ENCODE measurements around the gene CLEC4A. TPM values are rescaled to one million over a fixed set of nuclear protein-coding genes. Genes with fewer than 3 reads are reported as not detected.
A peak's percentile ranks its signal among the peaks of the same experiment; 100 is the strongest.
"Not testable (repeated sequence)": the region's sequence is repeated elsewhere in the genome, so short reads cannot be mapped to it uniquely, and the experiment has no call there.

The CLEC4A gene
- total and polyA plus RNA-seq, 3 donors from 2014 or later: 1.9 to 3.5 (median 2.4) TPM

DNA sequence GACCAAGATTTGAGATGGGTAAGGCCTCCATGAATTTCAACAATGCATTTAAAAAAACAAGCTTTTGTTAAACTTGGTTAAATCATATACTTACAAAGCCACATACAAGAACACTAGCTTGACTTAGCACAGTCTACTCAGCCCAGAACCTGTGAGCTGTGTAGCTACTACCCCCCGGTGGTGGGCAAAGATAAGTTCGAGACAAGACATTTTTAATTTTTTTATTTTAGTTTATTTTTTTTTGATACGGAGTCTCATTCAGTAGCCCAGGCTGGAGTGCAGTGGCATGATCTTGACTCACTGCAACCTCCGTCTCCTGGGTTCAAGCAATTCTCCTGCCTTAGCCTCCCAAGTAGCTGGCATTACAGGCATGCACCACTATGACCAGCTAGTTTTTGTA lies 45.0 kb upstream of the CLEC4A start:
- Histone ChIP-seq H3K9me3 (no peaks in the 10 kb centered on the region), H3K27me3 (no peaks in the 10 kb centered on the region), H3K4me3 (no peak overlapping the region), H3K4me1 (peaks cover 14% of the 10 kb centered on the region), H3K36me3 (ENCODE audit: low read depth, missing control alignments) (no peaks in the 10 kb centered on the region), H3K27ac (no peak overlapping the region)
- DNase-seq: no peak
- WGBS, 2 donors: 46 to 48% methylated on average over 4 of the region's 4 CpGs
- TF ChIP-seq POLR2A (IDR thresholded peaks at IDR 0.05): no peak
- TF ChIP-seq, protein P1, sequence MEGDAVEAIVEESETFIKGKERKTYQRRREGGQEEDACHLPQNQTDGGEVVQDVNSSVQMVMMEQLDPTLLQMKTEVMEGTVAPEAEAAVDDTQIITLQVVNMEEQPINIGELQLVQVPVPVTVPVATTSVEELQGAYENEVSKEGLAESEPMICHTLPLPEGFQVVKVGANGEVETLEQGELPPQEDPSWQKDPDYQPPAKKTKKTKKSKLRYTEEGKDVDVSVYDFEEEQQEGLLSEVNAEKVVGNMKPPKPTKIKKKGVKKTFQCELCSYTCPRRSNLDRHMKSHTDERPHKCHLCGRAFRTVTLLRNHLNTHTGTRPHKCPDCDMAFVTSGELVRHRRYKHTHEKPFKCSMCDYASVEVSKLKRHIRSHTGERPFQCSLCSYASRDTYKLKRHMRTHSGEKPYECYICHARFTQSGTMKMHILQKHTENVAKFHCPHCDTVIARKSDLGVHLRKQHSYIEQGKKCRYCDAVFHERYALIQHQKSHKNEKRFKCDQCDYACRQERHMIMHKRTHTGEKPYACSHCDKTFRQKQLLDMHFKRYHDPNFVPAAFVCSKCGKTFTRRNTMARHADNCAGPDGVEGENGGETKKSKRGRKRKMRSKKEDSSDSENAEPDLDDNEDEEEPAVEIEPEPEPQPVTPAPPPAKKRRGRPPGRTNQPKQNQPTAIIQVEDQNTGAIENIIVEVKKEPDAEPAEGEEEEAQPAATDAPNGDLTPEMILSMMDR (IDR thresholded peaks at IDR 0.05): peak in 1 of 3 experiments; percentile 17
- intact Hi-C loops (cut with DNase I; ENCODE audit: low total_unique reads): no loop called here

DNA sequence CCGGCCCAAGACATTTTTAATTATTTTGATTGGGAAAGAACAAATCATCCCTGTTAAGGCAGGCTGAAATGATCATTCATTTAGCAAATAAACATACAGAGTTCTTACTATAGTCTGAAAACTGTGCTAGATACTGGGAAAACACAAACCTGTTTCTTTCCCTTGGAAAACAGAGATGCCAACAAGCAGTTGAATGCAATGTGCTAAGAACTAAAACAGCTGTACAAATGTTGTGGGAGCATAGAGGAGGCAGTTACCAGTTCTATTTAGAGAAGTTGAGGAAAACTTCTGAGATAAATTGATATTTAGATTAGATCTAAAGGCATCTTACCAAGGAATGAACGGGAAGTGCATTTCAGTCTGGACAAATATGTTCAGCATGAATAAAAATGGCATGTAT lies 44.5 kb upstream of the CLEC4A start:
- 85 to 87% methylated on average over 2 of the region's 2 CpGs for WGBS, 2 donors
- no peaks in the 10 kb centered on the region for H3K36me3 ChIP-seq (ENCODE audit: low read depth, missing control alignments)
- no peak overlapping the region for H3K4me3 ChIP-seq
- no peak for DNase-seq
- TF ChIP-seq, protein P1 (IDR thresholded peaks at IDR 0.05): no peak
- TF ChIP-seq POLR2A (IDR thresholded peaks at IDR 0.05): no peak
- intact Hi-C loops (cut with DNase I; ENCODE audit: low total_unique reads): no loop called here
- H3K4me1 ChIP-seq: peaks cover 14% of the 10 kb centered on the region
- H3K27ac ChIP-seq: no peak overlapping the region
- H3K27me3 ChIP-seq: no peaks in the 10 kb centered on the region
- H3K9me3 ChIP-seq: no peaks in the 10 kb centered on the region

DNA sequence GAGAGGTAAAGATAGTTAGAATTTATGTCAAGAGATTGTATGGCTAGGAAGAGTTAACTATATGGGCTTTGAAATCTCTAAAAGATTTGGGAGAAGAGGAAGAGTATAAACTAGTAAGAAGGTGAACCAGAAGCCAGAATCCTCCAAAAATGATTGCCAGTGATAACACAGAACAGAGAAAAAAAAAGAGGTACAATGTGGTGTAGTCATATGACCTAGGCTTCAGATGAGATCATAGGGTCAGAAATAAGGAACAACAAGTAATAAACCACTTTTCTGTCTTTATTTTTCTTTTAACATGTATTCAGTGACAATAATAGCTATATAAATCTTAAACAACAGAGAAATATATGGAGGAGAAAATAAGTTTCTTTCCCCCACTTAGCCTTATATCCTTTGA lies 43.3 kb upstream of the CLEC4A start:
- no peaks in the 10 kb centered on the region for H3K36me3 ChIP-seq (ENCODE audit: low read depth, missing control alignments)
- intact Hi-C loops (cut with DNase I; ENCODE audit: low total_unique reads): no loop called here
- TF ChIP-seq, protein P1 (IDR thresholded peaks at IDR 0.05): no peak
- no peak for TF ChIP-seq POLR2A (IDR thresholded peaks at IDR 0.05)
- no peak for DNase-seq
- no peaks in the 10 kb centered on the region for H3K9me3 ChIP-seq
- peaks cover 14% of the 10 kb centered on the region for H3K4me1 ChIP-seq
- no peak overlapping the region for H3K4me3 ChIP-seq
- H3K27me3 ChIP-seq: no peaks in the 10 kb centered on the region
- peak overlapping the region in 1 of 2 donors; percentile 95 for H3K27ac ChIP-seq

DNA sequence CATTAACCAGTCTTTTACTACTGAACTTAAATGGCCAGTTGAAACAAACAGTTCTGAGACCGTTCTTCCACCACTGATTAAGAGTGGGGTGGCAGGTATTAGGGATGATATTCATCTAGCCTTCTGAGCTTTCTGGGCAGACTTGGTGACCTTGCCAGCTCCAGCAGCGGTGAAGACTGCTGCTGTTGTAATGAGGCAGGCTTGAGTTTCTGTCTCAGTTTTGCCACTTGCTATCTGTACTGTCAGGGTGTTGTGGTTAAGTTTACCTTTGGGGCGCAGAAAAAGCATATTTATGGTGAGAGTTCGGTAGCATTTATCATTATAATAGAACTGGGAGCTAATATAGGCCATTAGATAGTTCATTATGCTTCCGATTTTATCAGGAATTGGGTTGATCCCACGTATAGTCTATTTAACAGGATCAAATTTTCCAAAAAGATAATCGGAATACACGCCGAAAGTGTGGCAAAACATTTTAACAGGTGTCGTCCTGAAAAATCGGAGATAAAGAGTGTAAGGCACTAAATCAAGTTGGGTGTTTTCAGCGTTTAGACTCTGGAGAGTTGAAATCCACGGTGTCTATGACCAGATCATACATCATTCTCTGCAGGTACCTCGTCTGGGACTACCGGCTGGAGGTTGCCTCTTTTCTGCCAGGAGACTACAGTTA lies 42.0 kb upstream of the CLEC4A start:
- peak overlapping the region; percentile 84 to 94 for H3K4me3 ChIP-seq
- 0 to 1% methylated on average over 15 of the region's 15 CpGs for WGBS, 2 donors
- intact Hi-C loops (cut with DNase I; ENCODE audit: low total_unique reads): no loop called here
- TF ChIP-seq, protein P1 (IDR thresholded peaks at IDR 0.05): no peak
- H3K27me3 ChIP-seq: no peaks in the 10 kb centered on the region
- peak; percentile 50 for DNase-seq
- no peaks in the 10 kb centered on the region for H3K9me3 ChIP-seq
- H3K27ac ChIP-seq: peak overlapping the region; percentile 87 to 95
- no peaks in the 10 kb centered on the region for H3K36me3 ChIP-seq (ENCODE audit: low read depth, missing control alignments)
- H3K4me1 ChIP-seq: peaks cover 14% of the 10 kb centered on the region

DNA sequence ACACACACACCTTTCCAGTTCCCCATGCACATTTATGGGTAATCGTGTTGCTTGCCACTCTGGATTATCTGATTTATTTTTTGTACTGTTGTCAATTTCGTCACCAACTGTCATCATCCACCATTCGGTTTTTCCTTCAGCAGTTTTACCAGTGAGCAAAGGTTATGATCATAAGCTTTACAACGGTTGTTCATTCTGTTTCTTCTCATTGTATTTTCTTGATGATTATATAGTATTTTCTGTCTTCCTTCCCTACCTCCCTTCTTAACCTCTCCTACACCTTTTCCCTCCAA lies 40.7 kb upstream of the CLEC4A start:
- WGBS, 2 donors: 1 to 2% methylated on average over 4 of the region's 4 CpGs
- no peak for DNase-seq
- H3K27ac ChIP-seq: peak overlapping the region; percentile 87 to 95
- intact Hi-C loops (cut with DNase I; ENCODE audit: low total_unique reads): no loop called here
- H3K4me1 ChIP-seq: peaks cover 14% of the 10 kb centered on the region
- H3K36me3 ChIP-seq (ENCODE audit: low read depth, missing control alignments): no peaks in the 10 kb centered on the region
- TF ChIP-seq, protein P1 (IDR thresholded peaks at IDR 0.05): no peak
- no peak for TF ChIP-seq POLR2A (IDR thresholded peaks at IDR 0.05)
- no peaks in the 10 kb centered on the region for H3K9me3 ChIP-seq
- H3K27me3 ChIP-seq: no peaks in the 10 kb centered on the region
- peak overlapping the region; percentile 84 to 94 for H3K4me3 ChIP-seq

DNA sequence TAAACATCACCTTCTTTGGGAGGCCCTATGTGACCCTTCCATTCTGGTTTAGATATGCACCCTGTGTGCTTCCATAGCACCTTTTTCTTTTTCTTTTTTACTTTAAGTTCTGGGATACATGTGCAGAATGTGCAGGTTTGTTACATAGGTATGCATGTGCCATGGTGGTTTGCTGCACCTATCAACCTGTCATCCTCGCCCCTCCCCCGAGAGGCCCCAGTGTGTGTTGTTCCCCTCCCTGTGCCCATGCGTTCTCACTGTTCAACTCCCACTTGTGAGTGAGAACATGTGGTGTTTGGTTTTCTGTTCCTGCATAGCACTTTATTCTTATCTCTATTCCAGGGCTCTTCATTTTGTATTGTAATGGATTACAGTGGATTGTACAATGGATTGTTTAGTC lies 39.1 kb upstream of the CLEC4A start:
- H3K9me3 ChIP-seq; H3K27ac ChIP-seq; intact Hi-C loops (cut with DNase I; ENCODE audit: low total_unique reads); DNase-seq; H3K27me3 ChIP-seq; H3K4me3 ChIP-seq; H3K36me3 ChIP-seq (ENCODE audit: low read depth, missing control alignments): not testable (repeated sequence)
- WGBS, 2 donors: 51 to 58% methylated on average over 3 of the region's 3 CpGs
- H3K4me1 ChIP-seq: peaks cover 14% of the 10 kb centered on the region
